Epithelial cell of esophagus (primary cell): ENCODE measurements around the gene ENOX1.

Experiments
- DNase-seq: peaks from one replicate; pipeline ENCODE4 v3.0.0; 2010; ENCODE audit warnings: low read depth
- H3K4me3 ChIP-seq: 2 replicates; pipeline ENCODE4 v1.5.1; 2011; ENCODE audit warnings: mild to moderate bottlenecking, low read length, control low read depth
- CTCF ChIP-seq: IDR thresholded peaks from 2 replicates; pipeline ENCODE4 v1.5.1; 2011; ENCODE audit warnings: low read depth, mild to moderate bottlenecking, low read length, control low read depth, inconsistent platforms; ENCODE audit not compliant: insufficient read depth; ENCODE audit errors: missing control alignments

Gene ENOX1

GRCh38 chr13:43284162-43284561 lies 502.6 kb downstream of the ENOX1 start:
- no peak for TF ChIP-seq CTCF
- H3K4me3 ChIP-seq: no peak overlapping the region
- peak; percentile 72 for DNase-seq

- no peak overlapping the region for H3K4me3 ChIP-seq
- no peak for TF ChIP-seq CTCF
- DNase-seq: no peak
Observed at GRCh38 chr13:43279696-43280095, 507.1 kb downstream of the ENOX1 start.

- TF ChIP-seq CTCF: no peak
- DNase-seq: no peak
- no peak overlapping the region for H3K4me3 ChIP-seq
Observed at GRCh38 chr13:43278127-43278526, 508.6 kb downstream of the ENOX1 start.

- TF ChIP-seq CTCF: no peak
- H3K4me3 ChIP-seq: no peak overlapping the region
- DNase-seq: no peak
Observed at GRCh38 chr13:43277142-43277541, 509.6 kb downstream of the ENOX1 start.

- no peak for DNase-seq
- TF ChIP-seq CTCF: no peak
- H3K4me3 ChIP-seq: no peak overlapping the region
Observed at GRCh38 chr13:43274881-43275280, 511.9 kb downstream of the ENOX1 start.

- no peak overlapping the region for H3K4me3 ChIP-seq
Observed at GRCh38 chr13:43273362-43273761, 513.4 kb downstream of the ENOX1 start.

GRCh38 chr13:43272851-43273250 lies 513.9 kb downstream of the ENOX1 start:
- no peak for DNase-seq
- H3K4me3 ChIP-seq: no peak overlapping the region
- TF ChIP-seq CTCF: no peak

More at GRCh38 chr13:43273362-43273761, 513.4 kb downstream of the ENOX1 start:
- no peak for TF ChIP-seq CTCF
- DNase-seq: peak; percentile 40
